ENCODE measurements around the gene NME4.

The NME4 gene

GRCh38 chr16:363766-364490 lies 33.1 kb upstream of the NME4 start:
- no peak for DNase-seq
- no peaks in the 10 kb centered on the region for H3K27me3 ChIP-seq (replicated peaks; ENCODE audit: control insufficient read depth, insufficient read depth, low read length, poor library complexity, severe bottlenecking)
- peaks cover 8% of the 10 kb centered on the region for H3K4me1 ChIP-seq (ENCODE audit: control insufficient read depth, insufficient read depth, low read length, poor library complexity, severe bottlenecking)
- H3K36me3 ChIP-seq (ENCODE audit: control insufficient read depth, insufficient read depth, low read length): peaks cover 26% of the 10 kb centered on the region
- H3K9me3 ChIP-seq (ENCODE audit: control insufficient read depth, low read length): no peaks in the 10 kb centered on the region
- H3K27ac ChIP-seq (ENCODE audit: insufficient read depth, low read length, poor library complexity, severe bottlenecking): no peak overlapping the region
- H3K4me3 ChIP-seq (ENCODE audit: insufficient read depth, low read depth, low read length, poor library complexity, severe bottlenecking): no peak overlapping the region

GRCh38 chr16:364595-365491 lies 32.2 kb upstream of the NME4 start:
- H3K27ac ChIP-seq (ENCODE audit: insufficient read depth, low read length, poor library complexity, severe bottlenecking): no peak overlapping the region
- no peak for DNase-seq
- peaks cover 27% of the 10 kb centered on the region for H3K36me3 ChIP-seq (ENCODE audit: control insufficient read depth, insufficient read depth, low read length)
- no peaks in the 10 kb centered on the region for H3K27me3 ChIP-seq (replicated peaks; ENCODE audit: control insufficient read depth, insufficient read depth, low read length, poor library complexity, severe bottlenecking)
- peaks cover 18% of the 10 kb centered on the region for H3K4me1 ChIP-seq (ENCODE audit: control insufficient read depth, insufficient read depth, low read length, poor library complexity, severe bottlenecking)
- no peaks in the 10 kb centered on the region for H3K9me3 ChIP-seq (ENCODE audit: control insufficient read depth, low read length)
- H3K4me3 ChIP-seq (ENCODE audit: insufficient read depth, low read depth, low read length, poor library complexity, severe bottlenecking): no peak overlapping the region

- no peak overlapping the region for H3K27ac ChIP-seq (ENCODE audit: insufficient read depth, low read length, poor library complexity, severe bottlenecking)
- peaks cover 29% of the 10 kb centered on the region for H3K36me3 ChIP-seq (ENCODE audit: control insufficient read depth, insufficient read depth, low read length)
- H3K27me3 ChIP-seq (replicated peaks; ENCODE audit: control insufficient read depth, insufficient read depth, low read length, poor library complexity, severe bottlenecking): no peaks in the 10 kb centered on the region
- no peak for DNase-seq
- no peak overlapping the region for H3K4me3 ChIP-seq (ENCODE audit: insufficient read depth, low read depth, low read length, poor library complexity, severe bottlenecking)
- peaks cover 28% of the 10 kb centered on the region for H3K4me1 ChIP-seq (ENCODE audit: control insufficient read depth, insufficient read depth, low read length, poor library complexity, severe bottlenecking)
- no peaks in the 10 kb centered on the region for H3K9me3 ChIP-seq (ENCODE audit: control insufficient read depth, low read length)
Observed at GRCh38 chr16:366476-366875, 30.5 kb upstream of the NME4 start.

- no peak overlapping the region for H3K27ac ChIP-seq (ENCODE audit: insufficient read depth, low read length, poor library complexity, severe bottlenecking)
- DNase-seq: no peak
- H3K9me3 ChIP-seq (ENCODE audit: control insufficient read depth, low read length): no peaks in the 10 kb centered on the region
- peaks cover 34% of the 10 kb centered on the region for H3K36me3 ChIP-seq (ENCODE audit: control insufficient read depth, insufficient read depth, low read length)
- peaks cover 21% of the 10 kb centered on the region for H3K4me1 ChIP-seq (ENCODE audit: control insufficient read depth, insufficient read depth, low read length, poor library complexity, severe bottlenecking)
- no peak overlapping the region for H3K4me3 ChIP-seq (ENCODE audit: insufficient read depth, low read depth, low read length, poor library complexity, severe bottlenecking)
- H3K27me3 ChIP-seq (replicated peaks; ENCODE audit: control insufficient read depth, insufficient read depth, low read length, poor library complexity, severe bottlenecking): no peaks in the 10 kb centered on the region
Observed at GRCh38 chr16:367333-367903, 29.6 kb upstream of the NME4 start.

- Histone ChIP-seq H3K4me3 (ENCODE audit: insufficient read depth, low read depth, low read length, poor library complexity, severe bottlenecking) (no peak overlapping the region), H3K27ac (ENCODE audit: insufficient read depth, low read length, poor library complexity, severe bottlenecking) (no peak overlapping the region), H3K9me3 (ENCODE audit: control insufficient read depth, low read length) (no peaks in the 10 kb centered on the region), H3K4me1 (ENCODE audit: control insufficient read depth, insufficient read depth, low read length, poor library complexity, severe bottlenecking) (peaks cover 21% of the 10 kb centered on the region), H3K36me3 (ENCODE audit: control insufficient read depth, insufficient read depth, low read length) (peaks cover 36% of the 10 kb centered on the region), H3K27me3 (replicated peaks; ENCODE audit: control insufficient read depth, insufficient read depth, low read length, poor library complexity, severe bottlenecking) (no peaks in the 10 kb centered on the region)
- DNase-seq: no peak
Observed at GRCh38 chr16:368388-369158, 28.4 kb upstream of the NME4 start.

- no peak overlapping the region for H3K4me3 ChIP-seq (ENCODE audit: insufficient read depth, low read depth, low read length, poor library complexity, severe bottlenecking)
- peaks cover 21% of the 10 kb centered on the region for H3K4me1 ChIP-seq (ENCODE audit: control insufficient read depth, insufficient read depth, low read length, poor library complexity, severe bottlenecking)
- no peaks in the 10 kb centered on the region for H3K27me3 ChIP-seq (replicated peaks; ENCODE audit: control insufficient read depth, insufficient read depth, low read length, poor library complexity, severe bottlenecking)
- no peak overlapping the region for H3K27ac ChIP-seq (ENCODE audit: insufficient read depth, low read length, poor library complexity, severe bottlenecking)
- DNase-seq: no peak
- H3K9me3 ChIP-seq (ENCODE audit: control insufficient read depth, low read length): no peaks in the 10 kb centered on the region
- peaks cover 44% of the 10 kb centered on the region for H3K36me3 ChIP-seq (ENCODE audit: control insufficient read depth, insufficient read depth, low read length)
Observed at GRCh38 chr16:369275-369865, 27.6 kb upstream of the NME4 start.

- peak overlapping the region; percentile 18 for H3K27ac ChIP-seq (ENCODE audit: insufficient read depth, low read length, poor library complexity, severe bottlenecking)
- H3K9me3 ChIP-seq (ENCODE audit: control insufficient read depth, low read length): no peaks in the 10 kb centered on the region
- H3K4me3 ChIP-seq (ENCODE audit: insufficient read depth, low read depth, low read length, poor library complexity, severe bottlenecking): peak overlapping the region; percentile 37
- no peaks in the 10 kb centered on the region for H3K27me3 ChIP-seq (replicated peaks; ENCODE audit: control insufficient read depth, insufficient read depth, low read length, poor library complexity, severe bottlenecking)
- H3K36me3 ChIP-seq (ENCODE audit: control insufficient read depth, insufficient read depth, low read length): peaks cover 50% of the 10 kb centered on the region
- DNase-seq: no peak
- H3K4me1 ChIP-seq (ENCODE audit: control insufficient read depth, insufficient read depth, low read length, poor library complexity, severe bottlenecking): peaks cover 21% of the 10 kb centered on the region
Observed at GRCh38 chr16:369866-370436, 27.0 kb upstream of the NME4 start.

GRCh38 chr16:370443-370842 lies 26.6 kb upstream of the NME4 start, which contains the start of gene MRPL28:
MRPL28 (minus strand) TSS chr16:370538; CDS start chr16:370218, 320 bp downstream.
- H3K4me1 ChIP-seq (ENCODE audit: control insufficient read depth, insufficient read depth, low read length, poor library complexity, severe bottlenecking): peaks cover 21% of the 10 kb centered on the region
- H3K27ac ChIP-seq (ENCODE audit: insufficient read depth, low read length, poor library complexity, severe bottlenecking): peak within 1 kb of the TSS; percentile 37
- no peaks in the 10 kb centered on the region for H3K9me3 ChIP-seq (ENCODE audit: control insufficient read depth, low read length)
- H3K27me3 ChIP-seq (replicated peaks; ENCODE audit: control insufficient read depth, insufficient read depth, low read length, poor library complexity, severe bottlenecking): no peaks in the 10 kb centered on the region
- H3K4me3 ChIP-seq (ENCODE audit: insufficient read depth, low read depth, low read length, poor library complexity, severe bottlenecking): peak within 1 kb of the TSS; percentile 37
- peaks cover 54% of the 10 kb centered on the region for H3K36me3 ChIP-seq (ENCODE audit: control insufficient read depth, insufficient read depth, low read length)
- DNase-seq: peak; percentile 82 to 88 (median 84)

GRCh38 chr16:370979-371514 lies 26.0 kb upstream of the NME4 start:
- DNase-seq: no peak
- peaks cover 21% of the 10 kb centered on the region for H3K4me1 ChIP-seq (ENCODE audit: control insufficient read depth, insufficient read depth, low read length, poor library complexity, severe bottlenecking)
- peak overlapping the region; percentile 37 for H3K27ac ChIP-seq (ENCODE audit: insufficient read depth, low read length, poor library complexity, severe bottlenecking)
- H3K4me3 ChIP-seq (ENCODE audit: insufficient read depth, low read depth, low read length, poor library complexity, severe bottlenecking): peak overlapping the region; percentile 37
- H3K27me3 ChIP-seq (replicated peaks; ENCODE audit: control insufficient read depth, insufficient read depth, low read length, poor library complexity, severe bottlenecking): no peaks in the 10 kb centered on the region
- peaks cover 57% of the 10 kb centered on the region for H3K36me3 ChIP-seq (ENCODE audit: control insufficient read depth, insufficient read depth, low read length)
- H3K9me3 ChIP-seq (ENCODE audit: control insufficient read depth, low read length): no peaks in the 10 kb centered on the region

Measured in effector memory CD4-positive, alpha-beta T cell (primary cell).